GM21390 (cell line): ENCODE measurements around the gene PPP2R2D.
"Not testable (repeated sequence)": the region's sequence is repeated elsewhere in the genome, so short reads cannot be mapped to it uniquely, and the experiment has no call there.

ENCODE experiments used
- ATAC-seq: cut with Tn5 transposase; IDR thresholded peaks from one replicate; pipeline ENCODE4 v1.9.1; 2021; ENCODE audit not compliant: unreplicated experiment

Gene PPP2R2D

DNA sequence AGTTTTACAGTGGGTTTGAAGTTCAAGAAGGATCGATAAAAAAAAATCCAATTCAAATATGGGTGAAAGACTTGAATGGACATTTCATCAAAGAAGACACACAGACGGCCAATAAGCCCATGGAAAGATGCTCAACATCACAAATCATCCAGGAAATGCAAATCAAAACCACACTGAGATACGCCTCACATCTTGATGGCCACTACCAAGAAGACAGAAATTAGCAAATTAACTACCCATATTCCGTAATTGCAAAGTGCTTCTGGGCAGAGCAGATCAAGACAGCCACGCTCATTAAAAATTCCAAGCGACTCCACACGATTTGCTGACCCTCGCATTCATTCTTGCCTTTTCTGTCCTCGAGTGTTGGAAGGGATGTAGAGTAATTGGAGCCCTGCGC lies 34.1 kb upstream of the PPP2R2D start:
- no peak for ATAC-seq

GRCh38 chr10:131868436-131868835 lies 32.4 kb upstream of the PPP2R2D start:
- ATAC-seq = no peak

GRCh38 chr10:131869344-131869743 lies 31.5 kb upstream of the PPP2R2D start:
- no peak for ATAC-seq

DNA sequence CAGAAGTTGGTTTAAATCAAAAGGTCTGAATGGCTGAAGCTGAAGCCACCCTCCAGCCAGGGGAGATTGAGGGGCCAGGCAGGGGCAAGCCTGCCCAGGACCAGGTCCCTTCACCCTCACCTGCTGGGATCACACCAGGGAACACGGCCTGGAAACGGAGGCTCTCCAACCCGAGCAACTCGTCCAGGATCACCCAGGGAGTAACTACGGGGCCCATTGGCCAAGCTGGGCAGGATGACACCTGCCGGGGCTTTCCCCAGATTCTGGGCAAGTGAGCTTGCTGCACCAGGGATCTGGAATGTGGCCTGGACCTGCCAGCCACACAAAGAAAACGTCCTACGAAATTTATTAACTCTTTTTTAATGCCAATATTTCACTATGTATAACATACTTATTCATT lies 30.4 kb upstream of the PPP2R2D start:
- ATAC-seq = no peak

- no peak for ATAC-seq
Measured at GRCh38 chr10:131870831-131871672, 29.8 kb upstream of the PPP2R2D start.

DNA sequence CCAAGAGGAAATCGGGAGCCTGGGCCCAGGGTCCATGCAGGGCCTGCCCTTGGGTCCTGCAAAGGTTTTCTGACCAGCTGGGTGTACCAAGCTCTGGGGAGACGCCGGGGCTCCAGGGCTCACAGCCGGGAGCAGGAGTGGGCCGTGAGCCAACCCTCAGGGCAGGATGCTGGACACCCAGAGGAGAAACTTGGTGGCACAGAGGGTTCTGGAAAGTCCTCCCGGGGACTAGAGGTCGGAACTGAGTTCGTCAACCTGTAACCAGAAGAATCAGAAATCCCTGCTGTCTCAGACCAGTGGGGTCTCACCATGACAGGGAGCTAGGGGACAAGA lies 29.2 kb upstream of the PPP2R2D start:
- no peak for ATAC-seq

DNA sequence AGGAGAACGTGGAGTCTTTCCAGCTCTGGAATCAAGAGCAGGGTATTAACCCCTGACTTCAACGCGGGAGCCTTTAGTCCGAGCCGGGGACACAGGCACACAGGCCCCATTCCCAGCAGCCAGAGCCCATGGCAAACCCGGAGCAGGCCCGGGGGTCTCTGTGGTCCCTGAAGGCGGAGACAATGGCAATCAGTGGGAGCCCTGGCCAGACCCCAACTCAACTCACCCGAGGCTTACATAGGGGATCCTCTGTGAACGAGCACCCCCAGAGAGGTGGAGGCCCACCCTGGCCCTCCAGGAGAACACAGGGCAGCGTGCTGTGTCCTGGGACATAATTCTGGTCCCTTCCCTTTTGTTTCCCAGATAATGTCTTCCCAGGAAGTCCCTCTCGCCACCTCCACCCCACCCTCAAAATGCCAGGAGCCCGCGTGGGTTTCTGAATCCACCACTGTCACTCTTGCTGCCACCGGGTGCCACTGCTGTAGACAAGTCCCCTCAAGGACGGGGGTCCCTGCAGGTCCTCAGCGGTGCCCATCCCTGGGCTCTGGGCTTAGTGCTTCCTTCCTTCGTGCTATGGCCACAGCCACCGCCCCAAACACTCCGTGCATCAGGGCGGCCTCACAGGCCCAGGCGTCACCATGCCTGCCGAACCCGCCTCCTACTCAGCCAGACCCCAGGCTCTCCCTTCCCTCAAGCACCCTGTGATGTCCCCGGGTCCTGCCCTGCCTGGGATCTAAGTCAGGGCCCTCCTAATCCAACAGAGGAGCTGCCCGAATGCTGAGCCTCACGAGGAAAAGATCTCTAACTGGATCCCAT lies 28.6 kb upstream of the PPP2R2D start:
- no peak for ATAC-seq

GRCh38 chr10:131872827-131873375 lies 27.9 kb upstream of the PPP2R2D start:
- no peak for ATAC-seq

DNA sequence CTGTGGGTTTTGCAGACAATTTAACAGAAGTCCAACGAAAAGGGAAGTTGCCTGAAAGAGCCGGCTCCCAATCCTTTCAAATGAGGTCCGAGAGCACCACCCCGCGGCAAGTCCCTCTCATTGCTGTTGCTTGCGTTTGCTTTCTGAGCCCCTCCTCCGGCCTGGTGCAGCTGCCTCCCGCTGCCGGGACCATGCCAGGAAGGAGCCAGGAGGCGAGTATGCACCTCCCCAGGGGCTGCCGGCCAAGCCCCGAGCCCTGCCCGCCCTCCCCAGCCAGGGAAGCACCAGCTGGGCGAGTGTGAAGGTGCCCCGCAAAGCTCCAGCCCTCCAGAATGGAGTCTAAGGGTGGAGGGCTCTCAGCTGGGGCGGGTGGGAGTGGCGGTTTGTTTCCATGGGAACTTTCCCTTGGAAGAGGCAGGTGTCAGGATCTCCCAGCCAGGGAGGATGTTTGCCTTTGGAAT lies 25.8 kb upstream of the PPP2R2D start:
- peak; percentile 86 for ATAC-seq

- ATAC-seq = no peak
Measured at GRCh38 chr10:131875501-131875900, 25.3 kb upstream of the PPP2R2D start.

GRCh38 chr10:131876017-131876416 lies 24.8 kb upstream of the PPP2R2D start:
- no peak for ATAC-seq

DNA sequence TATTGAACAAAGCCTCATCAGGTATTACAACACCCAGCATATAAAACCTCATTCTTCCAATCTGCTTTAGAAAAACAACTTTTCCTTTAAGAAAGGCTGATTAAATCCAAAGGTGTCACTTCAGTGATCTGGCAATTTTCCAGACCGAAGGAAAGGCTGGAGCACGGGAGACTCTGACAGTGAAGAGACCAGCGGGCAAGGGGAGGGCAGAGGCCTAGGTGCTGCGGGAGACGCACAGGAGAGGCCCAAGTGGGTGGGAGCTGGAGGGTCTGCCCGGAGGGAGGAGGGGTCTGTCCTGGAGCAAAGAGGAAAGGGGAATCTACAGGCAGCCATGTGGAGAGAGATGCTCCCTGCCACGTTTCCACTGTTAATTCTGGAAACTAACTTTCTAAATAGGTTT lies 24.3 kb upstream of the PPP2R2D start:
- ATAC-seq = no peak

- ATAC-seq = no peak
Measured at GRCh38 chr10:131880016-131880590, 20.7 kb upstream of the PPP2R2D start.

DNA sequence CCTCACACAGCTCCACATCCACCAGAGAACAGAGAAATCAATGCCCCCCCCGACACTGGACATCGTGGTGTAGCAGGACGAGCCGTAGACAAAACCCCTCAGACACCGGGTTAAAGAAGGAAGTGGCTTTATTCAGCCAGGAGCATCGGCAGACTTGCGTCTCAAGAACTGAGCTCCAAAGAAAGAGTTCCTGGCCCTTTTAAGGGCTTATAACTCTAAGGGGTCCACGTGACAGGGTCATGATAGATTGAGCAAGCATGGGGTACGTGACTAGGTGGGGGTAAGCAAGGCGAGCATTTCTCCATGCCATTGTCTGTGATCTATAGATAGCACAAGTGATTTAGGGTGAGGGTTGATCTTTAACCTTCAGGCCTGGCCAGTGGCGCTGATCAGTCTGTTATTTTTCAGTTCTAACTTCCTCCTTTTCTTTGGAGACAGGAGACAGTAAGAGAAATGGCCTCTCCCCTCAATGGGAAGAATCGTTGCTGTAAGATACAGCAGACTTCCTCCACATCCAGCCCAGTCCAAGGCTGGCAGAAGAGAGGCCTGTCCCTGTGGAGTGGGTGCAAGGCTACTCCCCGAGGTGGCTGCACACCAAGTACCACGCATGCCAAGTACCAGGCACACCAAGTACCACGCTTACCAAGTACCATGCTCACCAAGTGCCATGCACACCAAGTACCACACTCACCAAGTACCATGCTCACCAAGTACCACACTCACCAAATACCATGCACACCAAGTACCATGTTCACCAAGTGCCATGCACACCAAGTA lies 19.5 kb upstream of the PPP2R2D start:
- ATAC-seq = no peak

GRCh38 chr10:131882151-131882550 lies 18.7 kb upstream of the PPP2R2D start:
- ATAC-seq = no peak

DNA sequence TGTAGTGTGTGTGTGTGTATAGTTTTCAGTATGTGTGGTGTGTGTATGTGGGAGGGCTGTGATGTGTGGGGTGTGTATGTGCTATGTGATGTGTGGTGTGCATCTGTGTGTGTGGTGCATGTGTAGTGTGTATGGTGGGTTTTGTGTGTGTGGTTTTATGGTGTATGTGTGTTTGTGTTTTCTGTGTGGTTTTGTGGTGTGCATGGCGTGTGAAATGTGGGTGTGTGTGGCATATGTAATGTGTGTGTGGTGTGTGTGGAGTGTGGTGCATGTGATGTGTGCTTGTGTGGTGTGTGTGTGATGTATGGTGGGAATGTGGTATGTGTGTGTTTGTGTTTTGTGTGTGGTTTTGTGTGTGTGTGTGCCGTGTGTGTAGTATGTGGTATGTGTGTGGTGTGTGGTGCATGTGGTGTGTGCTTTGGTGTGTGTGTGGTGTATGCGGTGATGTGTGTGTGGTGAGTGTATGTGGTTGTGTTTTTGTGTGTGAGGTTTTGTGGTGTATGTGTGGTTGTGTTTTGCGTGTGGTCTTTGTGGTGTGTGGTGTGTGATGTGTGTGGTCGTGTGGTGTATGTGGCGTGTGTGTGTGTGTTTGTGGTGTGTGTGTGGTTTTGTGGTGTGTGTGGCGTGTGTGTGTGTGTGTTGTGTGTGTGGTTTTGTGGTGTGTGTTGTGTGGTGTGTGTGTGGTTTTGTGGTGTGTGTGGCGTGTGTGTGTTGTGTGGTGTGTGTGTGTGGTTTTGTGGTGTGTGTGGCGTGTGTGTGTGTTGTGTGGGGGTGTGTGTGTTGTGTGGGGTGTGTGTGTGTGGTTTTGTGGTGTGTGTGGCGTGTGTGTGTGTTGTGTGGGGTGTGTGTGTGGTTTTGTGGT lies 18.0 kb upstream of the PPP2R2D start:
- no peak for ATAC-seq

- ATAC-seq = not testable (repeated sequence)
Measured at GRCh38 chr10:131883621-131884393, 17.0 kb upstream of the PPP2R2D start.

DNA sequence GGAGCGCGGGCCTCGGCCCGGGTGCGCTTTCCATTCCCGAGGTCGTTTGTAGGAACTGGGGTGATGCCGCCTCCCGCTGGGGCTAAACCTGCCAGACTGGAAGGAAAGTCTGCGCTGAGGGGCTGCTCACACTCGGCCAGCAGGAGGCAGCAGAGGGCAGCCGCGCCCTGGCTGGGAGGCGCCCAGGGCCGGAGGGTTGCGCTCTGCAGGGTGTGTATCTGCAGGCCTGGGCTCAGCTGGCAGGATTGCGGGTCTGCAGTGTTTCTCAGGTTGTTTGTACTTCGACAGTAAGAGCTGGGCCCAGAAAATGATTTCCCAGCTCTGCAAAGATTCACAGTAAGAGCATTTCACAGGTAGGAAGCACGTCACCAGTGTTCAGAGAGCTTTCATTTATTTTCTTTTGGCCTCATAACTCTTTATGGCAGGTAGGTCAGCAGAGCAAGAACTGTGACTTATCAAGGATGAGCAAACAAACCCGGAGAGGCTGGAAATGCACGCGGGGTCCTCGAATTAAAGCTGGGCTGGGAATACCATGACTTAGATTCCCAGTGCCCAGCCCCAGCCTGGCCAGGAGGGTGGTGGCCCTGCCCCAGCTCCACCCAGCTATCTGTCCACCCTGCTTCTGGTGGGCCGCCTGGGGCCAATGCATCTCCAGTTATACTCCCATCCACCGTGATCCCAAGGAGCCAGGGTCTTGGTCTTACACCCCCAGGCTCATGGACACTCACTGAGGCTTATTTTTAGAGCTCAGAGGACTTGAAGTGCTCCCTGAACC lies 15.2 kb upstream of the PPP2R2D start:
- peak; percentile 98 for ATAC-seq
